Measurements from ENCODE around the gene ABR.
"Not testable (repeated sequence)": the region's sequence is repeated elsewhere in the genome, so short reads cannot be mapped to it uniquely, and the experiment has no call there.

Gene ABR

GRCh38 chr17:1136748-1137147 is 43.0 kb downstream of the ABR start:
- Histone ChIP-seq H3K9me3 (ENCODE audit: severe bottlenecking) (no peaks in the 10 kb centered on the region), H3K4me3 (ENCODE audit: severe bottlenecking) (no peak overlapping the region), H3K27ac (ENCODE audit: poor library complexity, severe bottlenecking) (no peak overlapping the region), H3K4me1 (ENCODE audit: insufficient read depth, poor library complexity, severe bottlenecking) (peaks cover 6% of the 10 kb centered on the region), H3K36me3 (ENCODE audit: low read depth) (no peaks in the 10 kb centered on the region), H3K27me3 (ENCODE audit: insufficient read depth, poor library complexity, severe bottlenecking) (no peaks in the 10 kb centered on the region)
- DNase-seq (ENCODE audit: low spot score) (no peak), ATAC-seq (ENCODE audit: low read depth) (no peak)
- no peak for TF ChIP-seq CTCF (IDR thresholded peaks at IDR 0.05; ENCODE audit: poor library complexity, severe bottlenecking)

GRCh38 chr17:1134634-1135324 is 45.0 kb downstream of the ABR start:
- Histone ChIP-seq H3K27me3 (ENCODE audit: insufficient read depth, poor library complexity, severe bottlenecking) (no peaks in the 10 kb centered on the region), H3K27ac (ENCODE audit: poor library complexity, severe bottlenecking) (no peak overlapping the region), H3K36me3 (ENCODE audit: low read depth) (no peaks in the 10 kb centered on the region), H3K9me3 (ENCODE audit: severe bottlenecking) (no peaks in the 10 kb centered on the region), H3K4me1 (ENCODE audit: insufficient read depth, poor library complexity, severe bottlenecking) (peaks cover 6% of the 10 kb centered on the region), H3K4me3 (ENCODE audit: severe bottlenecking) (no peak overlapping the region)
- TF ChIP-seq CTCF (IDR thresholded peaks at IDR 0.05; ENCODE audit: poor library complexity, severe bottlenecking) = no peak
- no peak for DNase-seq (ENCODE audit: low spot score)
- ATAC-seq (ENCODE audit: low read depth) = no peak

GRCh38 chr17:1130191-1130590 is 49.6 kb downstream of the ABR start:
- no peaks in the 10 kb centered on the region for H3K27me3 ChIP-seq (ENCODE audit: insufficient read depth, poor library complexity, severe bottlenecking)
- no peaks in the 10 kb centered on the region for H3K9me3 ChIP-seq (ENCODE audit: severe bottlenecking)
- H3K4me1 ChIP-seq (ENCODE audit: insufficient read depth, poor library complexity, severe bottlenecking) = no peaks in the 10 kb centered on the region
- DNase-seq (ENCODE audit: low spot score) = no peak
- no peak for ATAC-seq (ENCODE audit: low read depth)
- TF ChIP-seq CTCF (IDR thresholded peaks at IDR 0.05; ENCODE audit: poor library complexity, severe bottlenecking) = no peak
- no peak overlapping the region for H3K27ac ChIP-seq (ENCODE audit: poor library complexity, severe bottlenecking)
- H3K36me3 ChIP-seq (ENCODE audit: low read depth) = no peaks in the 10 kb centered on the region
- H3K4me3 ChIP-seq (ENCODE audit: severe bottlenecking) = no peak overlapping the region

- not testable (repeated sequence) for ATAC-seq (ENCODE audit: low read depth); H3K27me3 ChIP-seq (ENCODE audit: insufficient read depth, poor library complexity, severe bottlenecking); H3K9me3 ChIP-seq (ENCODE audit: severe bottlenecking); DNase-seq (ENCODE audit: low spot score); H3K4me1 ChIP-seq (ENCODE audit: insufficient read depth, poor library complexity, severe bottlenecking); H3K27ac ChIP-seq (ENCODE audit: poor library complexity, severe bottlenecking); H3K4me3 ChIP-seq (ENCODE audit: severe bottlenecking); H3K36me3 ChIP-seq (ENCODE audit: low read depth)
Measured at GRCh38 chr17:1128463-1128862, 51.3 kb downstream of the ABR start.

- Histone ChIP-seq H3K4me1 (ENCODE audit: insufficient read depth, poor library complexity, severe bottlenecking) (peaks cover 6% of the 10 kb centered on the region), H3K27me3 (ENCODE audit: insufficient read depth, poor library complexity, severe bottlenecking) (no peaks in the 10 kb centered on the region), H3K27ac (ENCODE audit: poor library complexity, severe bottlenecking) (no peak overlapping the region), H3K36me3 (ENCODE audit: low read depth) (no peaks in the 10 kb centered on the region), H3K4me3 (ENCODE audit: severe bottlenecking) (no peak overlapping the region), H3K9me3 (ENCODE audit: severe bottlenecking) (no peaks in the 10 kb centered on the region)
- no peak for ATAC-seq (ENCODE audit: low read depth)
- no peak for TF ChIP-seq CTCF (IDR thresholded peaks at IDR 0.05; ENCODE audit: poor library complexity, severe bottlenecking)
- DNase-seq (ENCODE audit: low spot score) = no peak
Measured at GRCh38 chr17:1126801-1127550, 52.8 kb downstream of the ABR start.
